HG02884 (cell line): ENCODE data around the gene CTNNA1.
"Not testable (repeated sequence)": the region's sequence is repeated elsewhere in the genome, so short reads cannot be mapped to it uniquely, and the experiment has no call there.

Source experiments
- ATAC-seq: cut with Tn5 transposase; IDR thresholded peaks from one replicate; pipeline ENCODE4 v1.9.1; 2021; ENCODE audit warnings: mild to moderate bottlenecking, moderate library complexity; ENCODE audit not compliant: unreplicated experiment

Gene CTNNA1

GRCh38 chr5:138752951-138753793 is at the start of gene CTNNA1:
CTNNA1 (plus strand) TSS chr5:138753425; CDS start chr5:138781925, 28,500 bp downstream.
- ATAC-seq = no peak

- ATAC-seq = not testable (repeated sequence)
These were observed 49.4 kb upstream of the CTNNA1 start for GRCh38 chr5:138703777-138704176.

GRCh38 chr5:138705007-138705406 is 48.2 kb upstream of the CTNNA1 start:
- ATAC-seq = no peak

GRCh38 chr5:138705567-138705966 is 47.7 kb upstream of the CTNNA1 start:
- no peak for ATAC-seq

- ATAC-seq = no peak
These were observed 46.4 kb upstream of the CTNNA1 start for GRCh38 chr5:138706655-138707480.

GRCh38 chr5:138708791-138709190 is 44.4 kb upstream of the CTNNA1 start:
- ATAC-seq = no peak

GRCh38 chr5:138709202-138709601 is 44.0 kb upstream of the CTNNA1 start:
- ATAC-seq = no peak

GRCh38 chr5:138711087-138711486 is 42.1 kb upstream of the CTNNA1 start:
- no peak for ATAC-seq

GRCh38 chr5:138711811-138712210 is 41.4 kb upstream of the CTNNA1 start:
- no peak for ATAC-seq

GRCh38 chr5:138712324-138712723 is 40.9 kb upstream of the CTNNA1 start:
- no peak for ATAC-seq

GRCh38 chr5:138712791-138713190 is 40.4 kb upstream of the CTNNA1 start:
- ATAC-seq = no peak

- ATAC-seq = no peak
These were observed 40.0 kb upstream of the CTNNA1 start for GRCh38 chr5:138713247-138713646.

- no peak for ATAC-seq
These were observed 38.5 kb upstream of the CTNNA1 start for GRCh38 chr5:138714694-138715093.

- not testable (repeated sequence) for ATAC-seq
These were observed 37.2 kb upstream of the CTNNA1 start for GRCh38 chr5:138715931-138716432.

- ATAC-seq = no peak
These were observed 36.7 kb upstream of the CTNNA1 start for GRCh38 chr5:138716456-138716924.

GRCh38 chr5:138717399-138717798 is 35.8 kb upstream of the CTNNA1 start:
- ATAC-seq = no peak

- ATAC-seq = no peak
These were observed 33.4 kb upstream of the CTNNA1 start for GRCh38 chr5:138719811-138720210.

GRCh38 chr5:138720840-138721239 is 32.4 kb upstream of the CTNNA1 start:
- ATAC-seq = no peak

- ATAC-seq = no peak
These were observed 31.2 kb upstream of the CTNNA1 start for GRCh38 chr5:138721979-138722378.

GRCh38 chr5:138722544-138723177 is 30.6 kb upstream of the CTNNA1 start:
- ATAC-seq = no peak
